Mucosa of rectum (tissue), 2 donors: Measurements from ENCODE around the gene FNBP1L.

Source experiments
- H3K27ac ChIP-seq, 2 donors: one replicate each; pipeline ENCODE4 v1.7.0; 2013; ENCODE audit warnings: inconsistent platforms in 2 of 2, low read depth in 2 of 2, low read length in 2 of 2
- H3K27me3 ChIP-seq, 2 donors: one replicate each; pipeline ENCODE4 v1.7.0; 2013; ENCODE audit warnings: low read length in 2 of 2; ENCODE audit not compliant: control insufficient read depth in 2 of 2, insufficient read depth in 2 of 2
- H3K36me3 ChIP-seq, 2 donors: one replicate each; pipeline ENCODE4 v1.7.0; 2013; ENCODE audit warnings: low read length in 2 of 2; ENCODE audit not compliant: control insufficient read depth in 2 of 2, insufficient read depth in 2 of 2
- H3K4me1 ChIP-seq, 2 donors: one replicate each; pipeline ENCODE4 v1.7.0; 2013; ENCODE audit warnings: low read length in 2 of 2, mild to moderate bottlenecking in 1 of 2; ENCODE audit not compliant: control insufficient read depth in 2 of 2, insufficient read depth in 2 of 2
- H3K4me3 ChIP-seq, 2 donors: one replicate each; pipeline ENCODE4 v1.7.0; 2013; ENCODE audit warnings: low read length in 2 of 2
- H3K9ac ChIP-seq, 2 donors: one replicate each; pipeline ENCODE4 v1.7.0; 2013; ENCODE audit warnings: low read length in 2 of 2, low read depth in 1 of 2, mild to moderate bottlenecking in 1 of 2
- H3K9me3 ChIP-seq, 2 donors: one replicate each; pipeline ENCODE4 v1.7.0; 2013; ENCODE audit warnings: low read length in 2 of 2; ENCODE audit not compliant: control insufficient read depth in 2 of 2
- donor health status: healthy.
- donor health status: Normal muscosa, but diverticular disease.

Gene FNBP1L

GRCh38 chr1:93518516-93518915 lies 70.6 kb downstream of the FNBP1L start:
- Histone ChIP-seq H3K27ac (peak overlapping the region in 1 of 2 donors; percentile 13), H3K9ac (no peak overlapping the region), H3K36me3 (no peaks in the 10 kb centered on the region), H3K4me3 (no peak overlapping the region), H3K9me3 (no peaks in the 10 kb centered on the region), H3K4me1 (peaks cover 0 to 12% of the 10 kb centered on the region in 2 donors), H3K27me3 (no peaks in the 10 kb centered on the region)

- H3K27me3 ChIP-seq = no peaks in the 10 kb centered on the region
- H3K4me3 ChIP-seq = no peak overlapping the region
- H3K27ac ChIP-seq = no peak overlapping the region
- peaks cover 0 to 12% of the 10 kb centered on the region in 2 donors for H3K4me1 ChIP-seq
- no peak overlapping the region for H3K9ac ChIP-seq
- no peaks in the 10 kb centered on the region for H3K36me3 ChIP-seq
- H3K9me3 ChIP-seq = no peaks in the 10 kb centered on the region
Observed at GRCh38 chr1:93519199-93519829, 71.4 kb downstream of the FNBP1L start.

GRCh38 chr1:93521618-93522017 lies 73.7 kb downstream of the FNBP1L start:
- H3K9me3 ChIP-seq = no peaks in the 10 kb centered on the region
- H3K4me1 ChIP-seq = peaks cover 0 to 12% of the 10 kb centered on the region in 2 donors
- no peaks in the 10 kb centered on the region for H3K36me3 ChIP-seq
- no peak overlapping the region for H3K9ac ChIP-seq
- H3K4me3 ChIP-seq = no peak overlapping the region
- H3K27ac ChIP-seq = no peak overlapping the region
- no peaks in the 10 kb centered on the region for H3K27me3 ChIP-seq

- Histone ChIP-seq H3K9ac (no peak overlapping the region), H3K4me3 (no peak overlapping the region), H3K9me3 (no peaks in the 10 kb centered on the region), H3K27ac (no peak overlapping the region), H3K27me3 (no peaks in the 10 kb centered on the region), H3K36me3 (no peaks in the 10 kb centered on the region), H3K4me1 (peaks cover 0 to 12% of the 10 kb centered on the region in 2 donors)
Observed at GRCh38 chr1:93522721-93523120, 74.8 kb downstream of the FNBP1L start.

- H3K36me3 ChIP-seq = no peaks in the 10 kb centered on the region
- H3K9me3 ChIP-seq = no peaks in the 10 kb centered on the region
- H3K27me3 ChIP-seq = no peaks in the 10 kb centered on the region
- no peak overlapping the region for H3K9ac ChIP-seq
- H3K27ac ChIP-seq = no peak overlapping the region
- no peaks in the 10 kb centered on the region for H3K4me1 ChIP-seq
- no peak overlapping the region for H3K4me3 ChIP-seq
Observed at GRCh38 chr1:93525431-93525830, 77.5 kb downstream of the FNBP1L start.

GRCh38 chr1:93526431-93526830 lies 78.5 kb downstream of the FNBP1L start:
- Histone ChIP-seq H3K27me3 (no peaks in the 10 kb centered on the region), H3K9ac (no peak overlapping the region), H3K9me3 (no peaks in the 10 kb centered on the region), H3K4me1 (peaks cover 0 to 6% of the 10 kb centered on the region in 2 donors), H3K36me3 (no peaks in the 10 kb centered on the region), H3K4me3 (no peak overlapping the region), H3K27ac (no peak overlapping the region)

- no peaks in the 10 kb centered on the region for H3K27me3 ChIP-seq
- H3K4me1 ChIP-seq = peaks cover 0 to 6% of the 10 kb centered on the region in 2 donors
- no peak overlapping the region for H3K4me3 ChIP-seq
- no peak overlapping the region for H3K9ac ChIP-seq
- H3K9me3 ChIP-seq = no peaks in the 10 kb centered on the region
- no peak overlapping the region for H3K27ac ChIP-seq
- peaks cover 0 to 2% of the 10 kb centered on the region in 2 donors for H3K36me3 ChIP-seq
Observed at GRCh38 chr1:93528412-93528811, 80.5 kb downstream of the FNBP1L start.

- Histone ChIP-seq H3K27me3 (no peaks in the 10 kb centered on the region), H3K36me3 (peaks cover 0 to 2% of the 10 kb centered on the region in 2 donors), H3K4me1 (peaks cover 0 to 6% of the 10 kb centered on the region in 2 donors), H3K4me3 (no peak overlapping the region), H3K9me3 (no peaks in the 10 kb centered on the region), H3K27ac (no peak overlapping the region), H3K9ac (no peak overlapping the region)
Observed at GRCh38 chr1:93531193-93531592, 83.3 kb downstream of the FNBP1L start.

GRCh38 chr1:93532780-93533378 lies 85.0 kb downstream of the FNBP1L start:
- Histone ChIP-seq H3K36me3 (peaks cover 0 to 2% of the 10 kb centered on the region in 2 donors), H3K4me1 (peaks cover 0 to 6% of the 10 kb centered on the region in 2 donors)

GRCh38 chr1:93533677-93534076 lies 85.8 kb downstream of the FNBP1L start:
- Histone ChIP-seq H3K4me3 (no peak overlapping the region), H3K9me3 (no peaks in the 10 kb centered on the region), H3K4me1 (peaks cover 0 to 6% of the 10 kb centered on the region in 2 donors), H3K36me3 (peaks cover 0 to 2% of the 10 kb centered on the region in 2 donors), H3K9ac (no peak overlapping the region), H3K27ac (no peak overlapping the region), H3K27me3 (no peaks in the 10 kb centered on the region)

More at GRCh38 chr1:93532780-93533378, 85.0 kb downstream of the FNBP1L start:
- H3K4me3 ChIP-seq = no peak overlapping the region
- no peaks in the 10 kb centered on the region for H3K27me3 ChIP-seq
- H3K27ac ChIP-seq = no peak overlapping the region
- H3K9me3 ChIP-seq = no peaks in the 10 kb centered on the region
- H3K9ac ChIP-seq = no peak overlapping the region
